ENCODE measurements around the gene XXYLT1. TPM values are rescaled to one million over a fixed set of nuclear protein-coding genes. Genes with fewer than 3 reads are reported as not detected.

Gene XXYLT1
- total RNA-seq, 4 donors from 2014 or later: 5.4 to 18.2 (median 6.9) TPM

DNA sequence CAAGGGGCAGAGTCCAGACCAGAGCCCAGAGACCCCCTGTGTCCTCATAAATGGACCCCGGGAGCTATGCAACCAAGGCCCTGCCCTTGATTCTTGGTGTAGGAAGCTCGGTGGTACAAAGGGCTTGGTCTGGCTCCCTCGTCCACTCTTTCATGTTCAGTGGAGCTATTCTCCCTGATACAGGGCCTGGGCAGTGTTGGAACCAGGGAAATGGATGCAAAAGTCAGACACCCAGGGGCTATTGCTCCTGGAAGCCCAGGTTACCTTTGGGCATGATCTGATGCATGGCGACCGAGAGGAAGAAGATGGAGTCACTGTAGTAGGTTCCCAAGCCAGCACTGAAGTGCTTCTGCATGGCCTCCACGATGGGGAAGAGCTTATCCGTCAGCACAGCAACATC, 44.5 kb downstream of the XXYLT1 start:
- DNase-seq: peak in 2 of 3 donors; percentile 24 to 26
- no peak for TF ChIP-seq CTCF (IDR thresholded peaks at IDR 0.05)
- no peak for TF ChIP-seq POLR2A (IDR thresholded peaks at IDR 0.05)

DNA sequence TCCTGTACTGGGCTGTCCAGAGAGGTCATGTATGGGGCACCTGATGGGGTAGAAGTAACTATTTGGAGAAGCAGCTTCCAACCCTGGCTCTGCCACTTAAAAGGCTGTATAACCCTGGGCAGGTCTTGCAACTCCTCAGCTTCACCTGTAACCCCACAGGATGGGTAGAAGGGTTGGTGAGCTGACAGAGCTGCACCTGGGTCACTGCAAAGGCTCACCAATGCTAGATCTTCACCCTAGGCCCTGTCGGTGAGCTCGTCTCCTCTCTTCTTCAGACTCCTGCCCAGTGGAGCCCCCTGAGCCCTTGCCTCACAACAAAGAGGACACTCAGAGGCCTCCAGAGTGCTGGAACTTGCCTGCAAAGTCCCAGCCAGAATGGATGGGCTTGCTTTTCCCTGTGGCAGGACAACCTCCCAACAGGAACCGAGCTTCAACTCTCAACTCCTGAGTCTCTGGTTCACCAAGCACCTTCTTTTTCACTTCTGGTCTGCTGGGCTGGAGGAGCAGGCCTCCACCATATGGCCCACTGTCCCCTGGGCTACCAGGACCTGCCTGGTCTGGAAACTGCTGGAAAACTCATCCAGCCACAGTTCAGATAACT, 45.9 kb downstream of the XXYLT1 start:
- Histone ChIP-seq H3K4me3 (no peak overlapping the region), H3K4me1 (peaks cover 0 to 7% (median 0%) of the 10 kb centered on the region in 4 donors), H3K27ac (no peak overlapping the region), H3K9me3 (no peaks in the 10 kb centered on the region), H3K27me3 (no peaks in the 10 kb centered on the region), H3K36me3 (no peaks in the 10 kb centered on the region)
- peak; percentile 3 to 27 (median 21) for DNase-seq
- TF ChIP-seq CTCF (IDR thresholded peaks at IDR 0.05) (no peak), POLR2A (IDR thresholded peaks at IDR 0.05) (no peak)

More for the DNA sequence above, 44.5 kb downstream of the XXYLT1 start:
- Histone ChIP-seq H3K9me3 (no peaks in the 10 kb centered on the region), H3K27me3 (no peaks in the 10 kb centered on the region), H3K4me3 (no peak overlapping the region), H3K27ac (no peak overlapping the region), H3K36me3 (no peaks in the 10 kb centered on the region), H3K4me1 (peaks cover 0 to 7% (median 0%) of the 10 kb centered on the region in 4 donors)

- peaks cover 0 to 7% (median 0%) of the 10 kb centered on the region in 4 donors for H3K4me1 ChIP-seq
- no peaks in the 10 kb centered on the region for H3K36me3 ChIP-seq
- H3K27me3 ChIP-seq: no peaks in the 10 kb centered on the region
- H3K27ac ChIP-seq: peak overlapping the region in 2 of 4 donors; percentile 34 to 58
- no peak for TF ChIP-seq CTCF (IDR thresholded peaks at IDR 0.05)
- no peak for TF ChIP-seq POLR2A (IDR thresholded peaks at IDR 0.05)
- no peaks in the 10 kb centered on the region for H3K9me3 ChIP-seq
- DNase-seq: peak; percentile 10 to 32 (median 24)
- H3K4me3 ChIP-seq: no peak overlapping the region
These were observed 46.6 kb downstream of the XXYLT1 start for GRCh38 chr3:195224156-195224979.

DNA sequence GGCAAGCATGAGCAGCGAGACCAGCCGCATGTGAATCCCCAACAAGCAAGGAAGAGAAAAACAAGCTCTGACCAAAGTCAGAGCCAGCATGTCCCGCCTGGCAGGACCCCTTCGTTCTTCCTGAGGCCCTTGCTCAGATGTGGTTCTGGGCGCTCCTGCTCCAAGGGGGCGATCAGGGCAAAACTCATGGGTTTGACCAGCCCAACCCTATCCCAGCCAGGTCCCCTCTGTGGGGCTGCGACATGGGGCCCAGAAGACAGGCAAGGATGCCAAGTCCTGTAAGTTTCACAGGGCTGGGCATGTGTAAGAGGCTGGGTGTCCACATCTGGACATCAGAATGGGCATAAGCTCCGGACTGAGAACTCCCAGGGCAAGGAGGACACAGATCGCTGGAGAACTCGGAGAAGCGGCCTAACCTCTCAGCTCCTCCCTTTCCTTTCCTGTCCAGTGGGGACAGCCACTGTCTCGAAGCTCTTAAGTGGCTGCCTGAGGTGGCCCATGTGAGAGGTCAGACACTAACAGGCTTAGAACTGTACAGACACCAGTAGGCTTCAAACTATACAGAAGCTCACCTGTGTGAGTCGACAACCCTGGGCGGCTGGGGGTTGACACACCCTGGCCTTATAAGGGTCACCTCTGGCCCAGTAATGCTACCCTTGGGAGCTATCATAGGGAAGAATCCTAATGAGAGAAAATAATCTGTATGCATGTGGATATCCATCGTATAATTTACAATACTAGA, 48.9 kb downstream of the XXYLT1 start:
- TF ChIP-seq POLR2A (IDR thresholded peaks at IDR 0.05) (no peak), CTCF (IDR thresholded peaks at IDR 0.05) (no peak)
- H3K4me1 ChIP-seq: peaks cover 0 to 6% (median 0%) of the 10 kb centered on the region in 4 donors
- peak overlapping the region in 1 of 4 donors; percentile 58 for H3K27ac ChIP-seq
- DNase-seq: peak; percentile 8 to 29 (median 21)
- H3K36me3 ChIP-seq: no peaks in the 10 kb centered on the region
- no peaks in the 10 kb centered on the region for H3K27me3 ChIP-seq
- H3K9me3 ChIP-seq: no peaks in the 10 kb centered on the region
- no peak overlapping the region for H3K4me3 ChIP-seq

GRCh38 chr3:195221015-195221853, 49.7 kb downstream of the XXYLT1 start:
- TF ChIP-seq POLR2A (IDR thresholded peaks at IDR 0.05) (no peak), CTCF (IDR thresholded peaks at IDR 0.05) (no peak)
- Histone ChIP-seq H3K4me3 (no peak overlapping the region), H3K4me1 (no peaks in the 10 kb centered on the region), H3K27ac (peak overlapping the region in 1 of 4 donors; percentile 58), H3K27me3 (no peaks in the 10 kb centered on the region), H3K36me3 (no peaks in the 10 kb centered on the region), H3K9me3 (no peaks in the 10 kb centered on the region)
- DNase-seq: peak in 2 of 3 donors; percentile 44
